Measurements from ENCODE around the gene SLC25A48.

The SLC25A48 gene, protein sequence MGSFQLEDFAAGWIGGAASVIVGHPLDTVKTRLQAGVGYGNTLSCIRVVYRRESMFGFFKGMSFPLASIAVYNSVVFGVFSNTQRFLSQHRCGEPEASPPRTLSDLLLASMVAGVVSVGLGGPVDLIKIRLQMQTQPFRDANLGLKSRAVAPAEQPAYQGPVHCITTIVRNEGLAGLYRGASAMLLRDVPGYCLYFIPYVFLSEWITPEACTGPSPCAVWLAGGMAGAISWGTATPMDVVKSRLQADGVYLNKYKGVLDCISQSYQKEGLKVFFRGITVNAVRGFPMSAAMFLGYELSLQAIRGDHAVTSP

DNA sequence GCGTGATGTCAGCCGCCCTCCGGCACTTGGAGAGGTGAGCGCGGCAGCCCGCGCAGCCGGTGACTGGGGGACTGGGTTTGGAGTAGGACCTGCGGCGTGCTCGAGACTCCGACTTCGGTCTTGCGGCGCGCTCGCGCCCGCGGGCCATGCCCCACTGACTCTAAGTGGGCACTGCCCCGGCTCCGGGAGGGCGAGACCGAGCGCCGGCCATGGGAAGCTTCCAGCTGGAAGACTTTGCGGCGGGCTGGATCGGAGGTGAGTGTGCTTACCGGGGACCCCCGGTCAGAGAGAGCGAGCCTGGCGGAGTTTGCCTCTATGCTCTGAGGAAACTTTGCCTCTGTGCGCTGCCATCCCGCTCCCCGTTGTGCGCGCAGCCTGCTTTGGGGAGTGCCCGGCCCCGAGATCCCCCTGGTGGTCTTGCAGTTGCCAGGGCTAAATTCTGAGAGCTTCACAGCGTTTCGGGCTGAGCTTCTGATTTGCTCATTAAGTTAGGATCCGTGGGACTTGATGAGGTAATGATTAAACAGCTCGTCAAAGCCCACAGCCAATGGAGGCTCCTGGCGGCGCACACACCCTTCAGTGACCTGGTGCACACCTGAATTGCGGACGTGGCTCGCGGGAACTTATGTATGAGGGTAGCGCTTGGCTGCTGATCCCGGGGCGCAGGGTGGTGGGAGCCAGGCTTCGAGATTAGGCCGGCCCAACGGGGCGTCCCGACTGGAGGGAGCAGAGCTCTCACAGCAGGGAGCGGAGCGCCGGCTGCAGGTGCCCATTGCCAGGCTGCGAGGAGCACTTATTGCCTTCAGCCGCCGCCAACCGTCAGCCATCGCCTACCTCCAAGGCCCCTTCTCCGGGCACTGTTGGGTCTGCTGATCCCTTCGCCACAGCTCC lies at the start of gene SLC25A48:
SLC25A48 (plus strand) TSS at position 25 of the 891 bp plus-strand sequence; CDS start at position 210, 185 bp downstream.
- DNase-seq (ENCODE audit: low read depth), result no peak

DNA sequence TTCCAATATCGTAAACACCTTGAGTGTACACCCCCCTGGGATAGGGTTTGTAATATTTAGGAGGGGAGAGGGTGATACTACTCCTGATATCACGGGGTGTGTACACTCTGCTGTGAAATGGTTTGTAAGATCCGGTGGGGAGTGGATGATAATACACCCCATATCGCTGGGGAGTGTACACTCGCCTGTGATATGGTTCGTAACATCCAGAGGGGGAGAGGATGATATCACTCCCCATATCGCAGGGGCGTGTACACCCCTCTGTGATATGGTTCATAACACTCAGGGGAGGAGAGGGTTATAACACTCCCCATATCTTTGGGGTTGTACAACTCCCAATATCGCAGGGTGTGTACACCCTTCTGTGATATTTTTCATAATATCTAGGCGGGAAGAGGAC lies 33.8 kb upstream of the SLC25A48 start:
- no peak for DNase-seq (ENCODE audit: low read depth)

GRCh38 chr5:135810188-135810943 lies 24.1 kb upstream of the SLC25A48 start:
- no peak for DNase-seq (ENCODE audit: low read depth)

DNA sequence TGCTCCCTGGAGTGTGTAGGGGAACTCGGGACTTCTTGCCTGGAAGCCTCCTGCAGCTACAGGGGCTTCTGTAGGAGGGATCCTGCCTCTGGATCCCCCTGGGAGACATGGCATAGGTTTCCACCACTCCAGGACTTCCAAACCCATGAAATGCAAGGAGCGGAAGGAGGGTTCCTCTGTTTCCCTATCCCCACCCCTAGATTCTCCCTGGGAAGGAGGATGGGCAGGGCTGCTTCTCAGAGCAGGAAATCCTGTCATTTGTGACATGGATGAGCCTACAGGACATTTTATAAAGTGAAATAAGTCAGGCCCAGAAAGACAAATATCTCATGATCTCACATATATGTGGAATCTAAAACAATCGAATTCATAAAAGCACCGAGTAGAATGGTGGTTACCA lies 23.5 kb upstream of the SLC25A48 start:
- no peak for DNase-seq (ENCODE audit: low read depth)

GRCh38 chr5:135813758-135814157 lies 20.7 kb upstream of the SLC25A48 start:
- DNase-seq (ENCODE audit: low read depth), result no peak

GRCh38 chr5:135814316-135814715 lies 20.1 kb upstream of the SLC25A48 start:
- no peak for DNase-seq (ENCODE audit: low read depth)

DNA sequence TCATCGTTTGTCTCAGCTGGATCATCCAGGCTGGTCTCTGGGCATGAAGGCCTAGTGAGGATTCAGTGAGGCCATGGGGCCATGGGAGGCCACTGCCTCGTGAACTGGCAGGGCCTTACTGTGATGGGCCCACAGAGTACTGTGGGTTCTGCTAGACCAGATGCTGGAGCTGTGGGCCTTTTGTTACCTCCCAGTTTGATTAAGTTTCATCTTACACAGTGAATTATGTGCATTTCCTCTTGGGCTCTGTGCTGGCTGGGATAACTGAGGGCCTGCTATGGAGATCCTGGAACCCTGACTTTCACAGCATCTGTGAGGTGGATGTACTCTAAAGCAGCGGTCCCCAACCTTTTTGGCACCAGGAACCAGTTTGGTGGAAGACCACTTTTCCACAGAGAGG lies 19.7 kb upstream of the SLC25A48 start:
- no peak for DNase-seq (ENCODE audit: low read depth)

- no peak for DNase-seq (ENCODE audit: low read depth)
Observed at GRCh38 chr5:135821061-135821801, 13.2 kb upstream of the SLC25A48 start.

DNA sequence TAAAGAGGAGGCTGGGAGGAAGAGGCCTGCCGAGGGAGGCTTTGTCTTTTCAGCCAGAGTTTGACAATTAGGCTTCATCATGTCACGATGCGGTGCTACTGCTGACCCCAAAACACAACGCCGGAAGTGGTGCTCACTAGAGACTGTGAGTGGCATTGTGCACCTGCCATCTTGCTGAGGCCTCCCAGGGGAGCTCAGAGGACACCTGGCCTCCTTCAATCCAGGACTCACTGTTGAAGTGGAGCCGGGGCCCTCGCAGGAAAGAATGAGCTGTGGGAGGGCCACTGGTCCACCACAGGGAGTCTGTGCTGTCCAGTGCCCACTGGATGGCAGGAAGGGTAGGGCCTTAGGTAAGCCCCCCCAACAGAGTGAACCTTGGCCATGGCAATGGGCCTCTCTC lies 12.7 kb upstream of the SLC25A48 start:
- DNase-seq (ENCODE audit: low read depth), result no peak

GRCh38 chr5:135822286-135822685 lies 12.2 kb upstream of the SLC25A48 start:
- no peak for DNase-seq (ENCODE audit: low read depth)

DNA sequence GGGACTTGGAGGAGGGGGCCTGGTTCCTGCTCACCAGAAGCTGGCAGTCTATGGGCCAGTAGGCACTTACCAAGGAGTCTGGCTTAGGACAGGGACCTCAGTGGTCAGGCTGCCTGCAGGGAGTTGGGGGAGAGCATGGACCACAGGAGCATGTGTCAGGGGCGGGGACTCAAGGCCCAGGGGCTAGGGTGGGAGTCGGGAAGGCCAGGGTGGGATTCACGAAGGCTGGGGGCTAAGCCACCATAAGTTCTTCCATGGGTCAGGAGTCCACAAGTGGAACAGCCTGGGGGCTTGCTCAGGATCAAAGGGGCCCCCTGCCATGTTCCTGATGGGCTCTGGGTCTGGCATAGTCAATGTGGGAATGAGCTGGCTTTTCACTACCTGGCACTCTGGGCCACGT lies 11.5 kb upstream of the SLC25A48 start:
- no peak for DNase-seq (ENCODE audit: low read depth)

- DNase-seq (ENCODE audit: low read depth), result no peak
Observed at GRCh38 chr5:135823881-135824280, 10.6 kb upstream of the SLC25A48 start.

GRCh38 chr5:135824541-135825041 lies 9.9 kb upstream of the SLC25A48 start:
- no peak for DNase-seq (ENCODE audit: low read depth)

- DNase-seq (ENCODE audit: low read depth), result no peak
Observed at GRCh38 chr5:135825373-135826220, 8.9 kb upstream of the SLC25A48 start.

- DNase-seq (ENCODE audit: low read depth), result no peak
Observed at GRCh38 chr5:135826221-135826525, 8.3 kb upstream of the SLC25A48 start.

- DNase-seq (ENCODE audit: low read depth), result no peak
Observed at GRCh38 chr5:135826994-135827671, 7.3 kb upstream of the SLC25A48 start.

GRCh38 chr5:135827965-135828781 lies 6.3 kb upstream of the SLC25A48 start:
- no peak for DNase-seq (ENCODE audit: low read depth)

DNA sequence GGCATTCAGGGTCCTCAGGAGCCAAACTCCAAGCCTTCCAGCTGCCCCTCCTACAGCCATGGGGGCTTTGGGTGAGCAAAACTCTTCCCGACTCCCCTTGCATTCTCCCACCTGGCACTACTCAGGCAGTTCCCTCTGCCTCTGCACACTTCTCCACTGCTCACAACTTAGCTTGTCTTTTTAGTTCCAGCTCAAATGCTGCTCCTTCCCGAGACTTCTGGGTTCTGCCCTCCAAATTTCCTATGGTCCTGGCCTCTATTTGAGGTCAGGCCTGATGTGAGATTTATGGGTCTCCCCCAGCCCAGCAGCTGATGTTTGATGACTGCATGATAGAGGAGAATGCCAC lies 5.7 kb upstream of the SLC25A48 start:
- DNase-seq (ENCODE audit: low read depth), result no peak

- no peak for DNase-seq (ENCODE audit: low read depth)
Observed at GRCh38 chr5:135829179-135829578, 5.3 kb upstream of the SLC25A48 start.
